ENCODE data around the gene TJP1. TPM values are rescaled to one million over a fixed set of nuclear protein-coding genes. Genes with fewer than 3 reads are reported as not detected.

The TJP1 gene
- total RNA-seq, 1 donor from 2014 or later = 91.7 TPM

DNA sequence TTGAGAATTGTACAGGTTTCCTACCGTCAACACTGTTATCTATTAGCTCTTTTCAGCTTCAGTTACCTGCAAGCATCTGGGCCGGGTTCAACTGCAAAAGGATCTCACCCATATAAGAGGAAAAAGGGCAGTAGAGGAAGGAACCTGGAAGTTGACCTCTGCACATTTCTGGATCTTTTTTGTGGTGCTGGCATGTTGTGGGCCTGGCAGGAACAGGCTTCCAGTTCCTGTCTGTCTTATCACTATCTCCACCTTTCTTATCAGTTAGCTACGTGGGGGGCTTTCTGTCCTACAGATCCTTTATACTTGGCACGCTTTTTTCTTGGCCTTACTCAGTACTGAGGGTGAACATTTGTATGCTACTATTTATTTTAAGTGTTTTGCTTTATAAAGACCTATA lies 42.2 kb upstream of the TJP1 start:
- H3K9me3 Mint-ChIP-seq (ENCODE audit: low read depth) = no peaks in the 10 kb centered on the region
- H3K4me1 Mint-ChIP-seq (ENCODE audit: low read depth) = peaks cover 8% of the 10 kb centered on the region
- no peak overlapping the region for H3K4me3 Mint-ChIP-seq (ENCODE audit: unreplicated experiment)
- H3K27ac Mint-ChIP-seq (ENCODE audit: unreplicated experiment) = no peak overlapping the region
- peaks cover 1% of the 10 kb centered on the region for H3K27me3 Mint-ChIP-seq (ENCODE audit: low read depth)
- no peaks in the 10 kb centered on the region for H3K36me3 Mint-ChIP-seq (ENCODE audit: low read depth)
- TF ChIP-seq, protein P1, sequence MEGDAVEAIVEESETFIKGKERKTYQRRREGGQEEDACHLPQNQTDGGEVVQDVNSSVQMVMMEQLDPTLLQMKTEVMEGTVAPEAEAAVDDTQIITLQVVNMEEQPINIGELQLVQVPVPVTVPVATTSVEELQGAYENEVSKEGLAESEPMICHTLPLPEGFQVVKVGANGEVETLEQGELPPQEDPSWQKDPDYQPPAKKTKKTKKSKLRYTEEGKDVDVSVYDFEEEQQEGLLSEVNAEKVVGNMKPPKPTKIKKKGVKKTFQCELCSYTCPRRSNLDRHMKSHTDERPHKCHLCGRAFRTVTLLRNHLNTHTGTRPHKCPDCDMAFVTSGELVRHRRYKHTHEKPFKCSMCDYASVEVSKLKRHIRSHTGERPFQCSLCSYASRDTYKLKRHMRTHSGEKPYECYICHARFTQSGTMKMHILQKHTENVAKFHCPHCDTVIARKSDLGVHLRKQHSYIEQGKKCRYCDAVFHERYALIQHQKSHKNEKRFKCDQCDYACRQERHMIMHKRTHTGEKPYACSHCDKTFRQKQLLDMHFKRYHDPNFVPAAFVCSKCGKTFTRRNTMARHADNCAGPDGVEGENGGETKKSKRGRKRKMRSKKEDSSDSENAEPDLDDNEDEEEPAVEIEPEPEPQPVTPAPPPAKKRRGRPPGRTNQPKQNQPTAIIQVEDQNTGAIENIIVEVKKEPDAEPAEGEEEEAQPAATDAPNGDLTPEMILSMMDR (IDR thresholded peaks at IDR 0.05) = no peak
- no peak for DNase-seq (ENCODE audit: low spot score)

GRCh38 chr15:29863438-29863837 lies 41.2 kb upstream of the TJP1 start:
- Mint-ChIP-seq H3K4me3 (ENCODE audit: unreplicated experiment) (no peak overlapping the region), H3K4me1 (ENCODE audit: low read depth) (peaks cover 8% of the 10 kb centered on the region), H3K36me3 (ENCODE audit: low read depth) (no peaks in the 10 kb centered on the region), H3K27ac (ENCODE audit: unreplicated experiment) (no peak overlapping the region), H3K9me3 (ENCODE audit: low read depth) (no peaks in the 10 kb centered on the region), H3K27me3 (ENCODE audit: low read depth) (peaks cover 1% of the 10 kb centered on the region)
- TF ChIP-seq, protein P1 (IDR thresholded peaks at IDR 0.05) = no peak
- no peak for DNase-seq (ENCODE audit: low spot score)

- TF ChIP-seq, protein P1 (IDR thresholded peaks at IDR 0.05) = no peak
- no peak for DNase-seq (ENCODE audit: low spot score)
- Mint-ChIP-seq H3K4me1 (ENCODE audit: low read depth) (peaks cover 8% of the 10 kb centered on the region), H3K27ac (ENCODE audit: unreplicated experiment) (no peak overlapping the region), H3K9me3 (ENCODE audit: low read depth) (no peaks in the 10 kb centered on the region), H3K27me3 (ENCODE audit: low read depth) (peaks cover 1% of the 10 kb centered on the region), H3K4me3 (ENCODE audit: unreplicated experiment) (no peak overlapping the region), H3K36me3 (ENCODE audit: low read depth) (no peaks in the 10 kb centered on the region)
Measured at GRCh38 chr15:29862271-29862670, 40.0 kb upstream of the TJP1 start.

DNA sequence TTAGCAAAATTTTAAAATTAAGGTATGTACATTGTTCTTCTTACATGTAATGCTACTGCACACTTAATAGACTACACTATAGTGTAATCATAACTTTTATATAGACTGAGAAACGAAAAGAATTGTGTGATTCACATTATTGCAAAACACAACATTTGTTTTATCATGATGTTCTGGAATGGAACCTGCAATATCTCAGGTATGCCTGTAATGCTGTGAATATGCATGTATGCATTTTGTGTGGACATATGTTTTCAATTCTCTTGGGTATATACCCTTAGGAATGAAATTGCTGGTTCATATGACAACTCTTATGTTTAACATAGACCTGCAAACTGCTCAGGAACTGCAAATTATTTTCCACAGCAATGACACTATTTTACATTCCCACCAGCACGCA lies 38.6 kb upstream of the TJP1 start:
- no peak for DNase-seq (ENCODE audit: low spot score)
- TF ChIP-seq, protein P1 (IDR thresholded peaks at IDR 0.05) = no peak
- Mint-ChIP-seq H3K27ac (ENCODE audit: unreplicated experiment) (no peak overlapping the region), H3K4me1 (ENCODE audit: low read depth) (peaks cover 11% of the 10 kb centered on the region), H3K27me3 (ENCODE audit: low read depth) (peaks cover 1% of the 10 kb centered on the region), H3K9me3 (ENCODE audit: low read depth) (no peaks in the 10 kb centered on the region), H3K4me3 (ENCODE audit: unreplicated experiment) (no peak overlapping the region), H3K36me3 (ENCODE audit: low read depth) (no peaks in the 10 kb centered on the region)

- no peak for DNase-seq (ENCODE audit: low spot score)
- Mint-ChIP-seq H3K27ac (ENCODE audit: unreplicated experiment) (peak overlapping the region; percentile 60), H3K4me3 (ENCODE audit: unreplicated experiment) (no peak overlapping the region), H3K4me1 (ENCODE audit: low read depth) (peaks cover 11% of the 10 kb centered on the region), H3K9me3 (ENCODE audit: low read depth) (no peaks in the 10 kb centered on the region), H3K27me3 (ENCODE audit: low read depth) (no peaks in the 10 kb centered on the region), H3K36me3 (ENCODE audit: low read depth) (no peaks in the 10 kb centered on the region)
- TF ChIP-seq, protein P1 (IDR thresholded peaks at IDR 0.05) = no peak
Measured at GRCh38 chr15:29859973-29860715, 37.9 kb upstream of the TJP1 start.
